Fibroblast of lung (primary cell): ENCODE measurements around the gene MYMX. TPM values are rescaled to one million over a fixed set of nuclear protein-coding genes. Genes with fewer than 3 reads are reported as not detected.

Experiments used
- DNase-seq, 2 donors: peaks; one replicate each; pipeline versions ENCODE4 v3.0.0 to v3.0.0-alpha.2; 2010; ENCODE audit warnings: low read depth in 2 of 2
- H2AFZ ChIP-seq: 2 replicates; pipeline ENCODE4 v1.5.1; 2012; ENCODE audit warnings: low read length, control low read depth, inconsistent platforms
- H3K27ac ChIP-seq: 2 replicates; pipeline ENCODE4 v1.5.1; 2011; ENCODE audit warnings: low read length, control low read depth; ENCODE audit not compliant: insufficient read depth
- H3K27me3 ChIP-seq: 2 replicates; pipeline ENCODE4 v1.5.1; 2011; ENCODE audit warnings: mild to moderate bottlenecking, low read length; ENCODE audit not compliant: control insufficient read depth, insufficient read depth
- H3K36me3 ChIP-seq: 2 replicates; pipeline ENCODE4 v1.5.1; 2011; ENCODE audit warnings: low read length; ENCODE audit not compliant: control insufficient read depth, insufficient read depth
- H3K4me1 ChIP-seq: 2 replicates; pipeline ENCODE4 v1.5.1; 2011; ENCODE audit warnings: low read length; ENCODE audit not compliant: control insufficient read depth, insufficient read depth; ENCODE audit errors: extremely low read depth
- H3K4me2 ChIP-seq: 2 replicates; pipeline ENCODE4 v1.5.1; 2011; ENCODE audit warnings: low read length, control low read depth; ENCODE audit not compliant: insufficient read depth; ENCODE audit errors: extremely low read depth
- H3K4me3 ChIP-seq, 4 experiments: fragments of 200-600 bp in 1 of 4; sonication (generic) in 1 of 4; replicated peaks in 1 of 4; 2 replicates each; pipeline ENCODE4 v1.5.1; 2011 to 2016; ENCODE audit warnings: low read length in 4 of 4, low read depth in 3 of 4, mild to moderate bottlenecking in 3 of 4, control low read depth in 2 of 4, inconsistent platforms in 1 of 4, mixed read lengths in 1 of 4; ENCODE audit not compliant: insufficient read depth in 1 of 4; ENCODE audit errors: control extremely low read depth in 1 of 4
- H3K79me2 ChIP-seq: 2 replicates; pipeline ENCODE4 v1.5.1; 2012; ENCODE audit warnings: mild to moderate bottlenecking, low read length, inconsistent platforms; ENCODE audit not compliant: control insufficient read depth, insufficient read depth
- H3K9ac ChIP-seq: 2 replicates; pipeline ENCODE4 v1.5.1; 2011; ENCODE audit warnings: mild to moderate bottlenecking, low read length, control low read depth; ENCODE audit not compliant: insufficient read depth
- H3K9me3 ChIP-seq: 2 replicates; pipeline ENCODE4 v1.5.1; 2012; ENCODE audit warnings: low read depth, low read length; ENCODE audit not compliant: control insufficient read depth, insufficient read depth
- H4K20me1 ChIP-seq: 2 replicates; pipeline ENCODE4 v1.5.1; 2011; ENCODE audit warnings: low read length; ENCODE audit not compliant: control insufficient read depth, insufficient read depth; ENCODE audit errors: extremely low read depth
- CTCF ChIP-seq, 2 donors: IDR thresholded peaks in 1 of 2; conservative IDR thresholded peaks in 1 of 2; 1 replicate in 1 of 2; 2 replicates in 1 of 2; pipeline ENCODE4 v1.5.1; 2011 to 2012; ENCODE audit warnings: low read length in 2 of 2, control low read depth in 1 of 2, inconsistent platforms in 1 of 2, low read depth in 1 of 2, mild to moderate bottlenecking in 1 of 2
- EZH2 ChIP-seq: IDR thresholded peaks from 2 replicates; pipeline ENCODE4 v1.5.1; 2012; ENCODE audit warnings: low read length, control low read depth, mild to moderate bottlenecking; ENCODE audit errors: missing control alignments
- polyA plus RNA-seq, 2 donors: library from polyadenylated mRNA; depleted of rRNA in 1 of 2; stranded (reverse) in 1 of 2; unstranded in 1 of 2; fragments of >200 nt; gene quantifications; 2 replicates each; pipeline ENCODE4 v1.2.1, GENCODE V29; 2011 to 2012; ENCODE audit warnings: missing spikeins in 1 of 2
- total RNA-seq: library from RNA; depleted of rRNA; stranded (reverse); fragments of >200 nt; gene quantifications from 2 replicates; pipeline ENCODE4 v1.2.1, GENCODE V29; 2014

Gene MYMX
- total and polyA plus RNA-seq, 2 donors (not counting 1 experiment from before 2014, with no cell fraction given), result not detected

- H3K9ac ChIP-seq, result no peak overlapping the region
- DNase-seq, result no peak
- no peak overlapping the region for H3K4me2 ChIP-seq
- H3K4me3 ChIP-seq, result no peak overlapping the region
- H3K79me2 ChIP-seq, result peaks cover 4% of the 10 kb centered on the region
- no peaks in the 10 kb centered on the region for H3K27me3 ChIP-seq
- no peak overlapping the region for H2AFZ ChIP-seq
- no peak for TF ChIP-seq CTCF (conservative IDR thresholded peaks at IDR 0.05 in 1 of 2, IDR thresholded peaks at IDR 0.05 in 1 of 2; ENCODE audit: low read depth in 1 of 2, low read length in 2 of 2)
- H4K20me1 ChIP-seq, result no peaks in the 10 kb centered on the region
- H3K4me1 ChIP-seq, result peaks cover 21% of the 10 kb centered on the region
- peaks cover 2% of the 10 kb centered on the region for H3K36me3 ChIP-seq
- H3K27ac ChIP-seq, result no peak overlapping the region
- H3K9me3 ChIP-seq, result no peaks in the 10 kb centered on the region
These were observed 9.0 kb downstream of the MYMX start for GRCh38 chr6:44225579-44226325.

GRCh38 chr6:44226368-44227147, 9.8 kb downstream of the MYMX start:
- H3K36me3 ChIP-seq, result peaks cover 2% of the 10 kb centered on the region
- H3K27ac ChIP-seq, result no peak overlapping the region
- H3K79me2 ChIP-seq, result peaks cover 4% of the 10 kb centered on the region

More at GRCh38 chr6:44226368-44227147, 9.8 kb downstream of the MYMX start:
- Histone ChIP-seq H3K27me3 (no peaks in the 10 kb centered on the region), H4K20me1 (no peaks in the 10 kb centered on the region), H3K9me3 (no peaks in the 10 kb centered on the region), H2AFZ (peak overlapping the region; percentile 64), H3K4me2 (peak overlapping the region; percentile 25), H3K4me3 (no peak overlapping the region), H3K9ac (no peak overlapping the region), H3K4me1 (peaks cover 16% of the 10 kb centered on the region)
- DNase-seq, result no peak
- TF ChIP-seq EZH2 (no peak), CTCF (conservative IDR thresholded peaks at IDR 0.05 in 1 of 2, IDR thresholded peaks at IDR 0.05 in 1 of 2; ENCODE audit: low read depth in 1 of 2, low read length in 2 of 2) (no peak)
